A673 (cell line): Measurements from ENCODE around the gene PM20D1. TPM values are rescaled to one million over a fixed set of nuclear protein-coding genes. Genes with fewer than 3 reads are reported as not detected.

Source experiments
- BruUV-seq: library from RNA; stranded (reverse); fragments of 400-500 nt; replicated peaks from 2 replicates; lab custom pipeline; 2021; lab: Mats Ljungman, UMichigan
- CTCF ChIA-PET: fragments of 300-600 bp; sonication (Branson Sonifier 250); formaldehyde crosslinking; loops from one replicate; lab custom pipeline; 2022; ENCODE audit warnings: antibody characterized with exemption; lab: Charles Lee
- POLR2A ChIA-PET: fragments of 300-600 bp; sonication (Branson Sonifier 250); formaldehyde crosslinking; loops from one replicate; lab custom pipeline; 2022; ENCODE audit warnings: antibody characterized with exemption; ENCODE audit not compliant: low non-redundant PET; lab: Charles Lee
- DNase-seq: peaks from one replicate; pipeline ENCODE4 v3.0.0-alpha.2; 2015; ENCODE audit warnings: low spot score
- H3K27ac ChIP-seq: fragments of 200-600 bp; sonication (generic); 2 replicates; pipeline ENCODE4 v1.5.1; 2016; ENCODE audit warnings: mixed run types, low read depth, mild to moderate bottlenecking, mixed read lengths, antibody characterized with exemption, low read length; ENCODE audit not compliant: poor library complexity, severe bottlenecking
- H3K27me3 ChIP-seq: fragments of 200-600 bp; sonication (generic); replicated peaks from 2 replicates; pipeline ENCODE4 v1.6.1; 2017; ENCODE audit warnings: mixed run types, low read depth, mild to moderate bottlenecking, mixed read lengths, antibody characterized with exemption, low read length; ENCODE audit not compliant: insufficient read depth, poor library complexity
- H3K36me3 ChIP-seq: fragments of 200-600 bp; sonication (generic); 2 replicates; pipeline ENCODE4 v1.6.1; 2016; ENCODE audit warnings: mixed run types, mild to moderate bottlenecking, mixed read lengths, antibody characterized with exemption, low read length; ENCODE audit not compliant: insufficient read depth, poor library complexity, severe bottlenecking
- H3K4me1 ChIP-seq: fragments of 200-600 bp; sonication (generic); 2 replicates; pipeline ENCODE4 v1.6.1; 2017; ENCODE audit warnings: mixed run types, mild to moderate bottlenecking, mixed read lengths, antibody characterized with exemption, low read length; ENCODE audit not compliant: insufficient read depth, poor library complexity, severe bottlenecking
- H3K4me3 ChIP-seq: fragments of 200-600 bp; sonication (generic); 2 replicates; pipeline ENCODE4 v1.5.1; 2016; ENCODE audit warnings: low read depth, mixed run types, mild to moderate bottlenecking, mixed read lengths, low read length; ENCODE audit not compliant: poor library complexity, severe bottlenecking
- H3K9me3 ChIP-seq: fragments of 200-600 bp; sonication (generic); 2 replicates; pipeline ENCODE4 v1.6.1; 2016; ENCODE audit warnings: mixed run types, low read depth, mild to moderate bottlenecking, mixed read lengths, antibody characterized with exemption, low read length; ENCODE audit not compliant: poor library complexity, severe bottlenecking
- EZH2 ChIP-seq: fragments of 200-600 bp; sonication (generic); IDR thresholded peaks from 2 replicates; pipeline ENCODE4 v1.6.1; 2017; ENCODE audit warnings: borderline replicate concordance, low read depth, mild to moderate bottlenecking, mixed read lengths, antibody characterized with exemption, low read length; ENCODE audit not compliant: poor library complexity, severe bottlenecking
- intact Hi-C: fragments of 100-400 bp; cut with micrococcal nuclease; formaldehyde crosslinking; loops from one replicate; pipeline ENCODE4 v1.10.0; 2022; ENCODE audit not compliant: unreplicated experiment
- total RNA-seq: library from RNA; stranded (reverse); gene quantifications from 2 replicates; pipeline ENCODE4 v1.2.3, GENCODE V29; 2021
- TF ChIP-seq, protein P1 (sequence below): fragments of 300-800, 200-600 bp; sonication (generic); conservative IDR thresholded peaks from 2 replicates; pipeline ENCODE4 v1.5.1; 2017; ENCODE audit warnings: low read depth, mild to moderate bottlenecking, antibody characterized with exemption, low read length, moderate library complexity, mixed read lengths

PM20D1 gene
- total RNA-seq, 1 experiment from 2014 or later = not detected

GRCh38 chr1:205842229-205842628 lies 7.7 kb downstream of the PM20D1 start:
- Histone ChIP-seq H3K4me3 (no peak overlapping the region), H3K4me1 (no peaks in the 10 kb centered on the region), H3K27ac (no peak overlapping the region), H3K9me3 (no peaks in the 10 kb centered on the region), H3K36me3 (no peaks in the 10 kb centered on the region), H3K27me3 (no peaks in the 10 kb centered on the region)
- BruUV-seq = no TSS peak
- intact Hi-C loops = no loop called here
- POLR2A ChIA-PET = no interaction called here
- DNase-seq = no peak
- TF ChIP-seq, protein P1, sequence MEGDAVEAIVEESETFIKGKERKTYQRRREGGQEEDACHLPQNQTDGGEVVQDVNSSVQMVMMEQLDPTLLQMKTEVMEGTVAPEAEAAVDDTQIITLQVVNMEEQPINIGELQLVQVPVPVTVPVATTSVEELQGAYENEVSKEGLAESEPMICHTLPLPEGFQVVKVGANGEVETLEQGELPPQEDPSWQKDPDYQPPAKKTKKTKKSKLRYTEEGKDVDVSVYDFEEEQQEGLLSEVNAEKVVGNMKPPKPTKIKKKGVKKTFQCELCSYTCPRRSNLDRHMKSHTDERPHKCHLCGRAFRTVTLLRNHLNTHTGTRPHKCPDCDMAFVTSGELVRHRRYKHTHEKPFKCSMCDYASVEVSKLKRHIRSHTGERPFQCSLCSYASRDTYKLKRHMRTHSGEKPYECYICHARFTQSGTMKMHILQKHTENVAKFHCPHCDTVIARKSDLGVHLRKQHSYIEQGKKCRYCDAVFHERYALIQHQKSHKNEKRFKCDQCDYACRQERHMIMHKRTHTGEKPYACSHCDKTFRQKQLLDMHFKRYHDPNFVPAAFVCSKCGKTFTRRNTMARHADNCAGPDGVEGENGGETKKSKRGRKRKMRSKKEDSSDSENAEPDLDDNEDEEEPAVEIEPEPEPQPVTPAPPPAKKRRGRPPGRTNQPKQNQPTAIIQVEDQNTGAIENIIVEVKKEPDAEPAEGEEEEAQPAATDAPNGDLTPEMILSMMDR = no peak
- TF ChIP-seq EZH2 = no peak
- CTCF ChIA-PET = no interaction called here

GRCh38 chr1:205840146-205840923 lies 9.6 kb downstream of the PM20D1 start:
- no peak for TF ChIP-seq EZH2
- TF ChIP-seq, protein P1 = no peak
- ChIA-PET POLR2A (no interaction called here), CTCF (no interaction called here)
- Histone ChIP-seq H3K27ac (no peak overlapping the region), H3K4me1 (no peaks in the 10 kb centered on the region), H3K36me3 (no peaks in the 10 kb centered on the region), H3K27me3 (no peaks in the 10 kb centered on the region), H3K9me3 (no peaks in the 10 kb centered on the region), H3K4me3 (no peak overlapping the region)
- DNase-seq = peak; percentile 16
- intact Hi-C loops = no loop called here
- no TSS peak for BruUV-seq

DNA sequence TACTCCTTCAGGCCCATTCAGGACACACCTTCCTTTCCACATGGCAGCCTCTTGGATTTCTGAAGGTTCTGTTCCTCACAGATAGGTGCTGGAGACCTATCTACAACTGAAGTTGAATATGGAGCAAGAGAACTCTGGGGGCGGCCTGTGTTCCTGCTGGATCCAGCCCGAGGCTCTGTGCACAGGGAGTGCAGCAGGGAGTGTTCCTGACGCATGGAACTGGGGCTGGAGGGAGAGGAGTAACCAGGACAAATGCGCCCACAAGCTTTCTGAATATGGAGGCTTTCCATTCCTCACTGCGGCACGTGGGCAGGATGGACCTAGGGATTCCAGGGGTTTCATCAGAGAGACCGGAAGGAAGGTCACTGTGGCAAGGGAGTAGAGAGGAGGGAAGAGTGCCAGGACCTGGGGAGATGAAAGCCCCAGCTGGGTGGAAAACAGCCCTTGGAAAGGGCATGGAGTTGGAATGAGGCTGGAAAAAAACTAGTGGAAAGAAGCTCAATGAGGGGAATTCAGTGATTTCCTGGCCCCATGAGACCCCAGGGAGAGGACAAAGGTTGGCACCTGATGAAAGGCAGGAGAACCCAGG lies 12.5 kb downstream of the PM20D1 start:
- Histone ChIP-seq H3K27me3 (no peaks in the 10 kb centered on the region), H3K4me3 (no peak overlapping the region), H3K4me1 (no peaks in the 10 kb centered on the region), H3K9me3 (no peaks in the 10 kb centered on the region), H3K36me3 (no peaks in the 10 kb centered on the region), H3K27ac (no peak overlapping the region)
- ChIA-PET POLR2A (no interaction called here), CTCF (interaction anchor here (0.7 kb wide), 1 partner anchor 191 kb away, joined by 3 read pairs; no protein-coding TSS in a partner anchor)
- TF ChIP-seq, protein P1 = no peak
- no peak for TF ChIP-seq EZH2
- intact Hi-C loops = no loop called here
- no peak for DNase-seq
- no TSS peak for BruUV-seq
